Dendritic cell treated with granulocyte-macrophage colony-stimulating factor and Interleukin-4, amounts not matched to agents 40 ng/mL and 50 ng/mL, for 4 days (primary cell): Measurements from ENCODE around the gene POLR1G.
A peak's percentile ranks its signal among the peaks of the same experiment; 100 is the strongest.
"Not testable (repeated sequence)": the region's sequence is repeated elsewhere in the genome, so short reads cannot be mapped to it uniquely, and the experiment has no call there.

ENCODE experiments used
- H3K27ac Mint-ChIP-seq: one replicate; pipeline ENCODE4 v1.8.0; 2022; ENCODE audit warnings: mild to moderate bottlenecking, mixed read lengths
- H3K27me3 Mint-ChIP-seq: one replicate; pipeline ENCODE4 v1.8.0; 2022; ENCODE audit warnings: mild to moderate bottlenecking, mixed read lengths
- H3K36me3 Mint-ChIP-seq: one replicate; pipeline ENCODE4 v1.8.0; 2022; ENCODE audit warnings: low read depth, mixed read lengths
- H3K4me1 Mint-ChIP-seq: one replicate; pipeline ENCODE4 v1.8.0; 2022; ENCODE audit warnings: low read depth, mixed read lengths
- H3K4me3 Mint-ChIP-seq: one replicate; pipeline ENCODE4 v1.8.0; 2022; ENCODE audit warnings: mild to moderate bottlenecking, moderate library complexity, mixed read lengths
- H3K9me3 Mint-ChIP-seq: one replicate; pipeline ENCODE4 v1.8.0; 2022; ENCODE audit warnings: mixed read lengths
- intact Hi-C: fragments of 100-400 bp; cut with micrococcal nuclease; formaldehyde crosslinking; loops from one replicate; pipeline ENCODE4 v1.15.0; 2022

The POLR1G gene

DNA sequence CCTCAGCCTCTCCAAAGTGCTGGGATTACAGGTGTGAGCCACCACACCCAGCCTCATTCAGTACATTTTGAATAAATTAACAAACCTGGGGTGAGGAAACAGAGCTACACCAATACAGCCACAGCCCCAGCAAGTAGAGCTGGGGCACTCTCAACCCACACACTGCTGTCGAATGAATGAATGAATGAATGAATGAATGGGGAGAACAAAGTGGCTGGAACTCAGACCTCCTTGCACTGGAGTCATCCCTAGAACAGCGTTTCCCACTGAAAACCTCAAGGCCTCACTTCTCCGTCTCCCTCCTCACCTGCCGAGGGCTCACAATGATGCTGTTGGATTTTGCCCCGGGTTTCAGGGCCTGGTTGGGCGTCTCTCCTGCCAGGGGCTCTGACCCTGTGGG is 14.4 kb downstream of the POLR1G start:
- intact Hi-C loops, result no loop called here
- peak overlapping the region; percentile 76 for H3K27ac Mint-ChIP-seq
- peaks cover 68% of the 10 kb centered on the region for H3K36me3 Mint-ChIP-seq
- H3K9me3 Mint-ChIP-seq, result no peaks in the 10 kb centered on the region
- H3K4me3 Mint-ChIP-seq, result no peak overlapping the region
- no peaks in the 10 kb centered on the region for H3K27me3 Mint-ChIP-seq
- H3K4me1 Mint-ChIP-seq, result peaks cover 76% of the 10 kb centered on the region

DNA sequence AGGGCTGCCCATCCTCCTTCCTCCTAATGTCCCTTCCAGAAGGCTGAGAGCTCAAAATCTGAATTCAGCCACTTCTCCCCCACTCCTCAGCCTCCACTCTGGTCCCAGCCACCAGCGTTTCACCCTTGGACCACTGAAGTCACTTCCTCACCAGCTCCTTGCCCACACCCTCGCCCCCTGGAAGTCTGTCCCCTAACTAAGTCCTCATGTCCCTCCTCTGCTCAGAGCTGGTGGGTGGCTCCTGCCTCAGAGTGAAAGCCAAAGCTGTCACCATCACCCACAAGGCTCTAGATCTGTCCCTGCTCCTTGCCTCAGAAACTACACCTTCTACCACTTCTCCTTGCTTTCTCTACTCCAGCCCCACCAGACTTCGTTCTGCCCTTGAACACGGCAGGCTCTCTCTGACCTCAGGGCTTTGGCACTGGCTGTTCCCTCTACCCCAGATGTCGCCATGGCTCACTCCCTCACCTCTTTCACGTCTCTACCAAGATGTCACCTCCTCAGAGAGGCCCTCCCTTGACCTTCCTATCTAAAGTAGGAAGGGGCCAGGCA is 15.6 kb downstream of the POLR1G start:
- intact Hi-C loops, result no loop called here
- Mint-ChIP-seq H3K4me3 (no peak overlapping the region), H3K27ac (peak overlapping the region; percentile 58), H3K4me1 (peaks cover 74% of the 10 kb centered on the region), H3K9me3 (no peaks in the 10 kb centered on the region), H3K27me3 (no peaks in the 10 kb centered on the region), H3K36me3 (peaks cover 57% of the 10 kb centered on the region)

- peak overlapping the region; percentile 97 for H3K4me3 Mint-ChIP-seq
- peaks cover 46% of the 10 kb centered on the region for H3K36me3 Mint-ChIP-seq
- peaks cover 4% of the 10 kb centered on the region for H3K27me3 Mint-ChIP-seq
- intact Hi-C loops, result loop anchor here (1.0 kb wide), 1 partner anchor 17 kb away; the partner anchor contains the start of gene POLR1G
- H3K27ac Mint-ChIP-seq, result peak overlapping the region; percentile 94
- H3K9me3 Mint-ChIP-seq, result no peaks in the 10 kb centered on the region
- peaks cover 73% of the 10 kb centered on the region for H3K4me1 Mint-ChIP-seq
Measured at GRCh38 chr19:45423033-45423588, 16.7 kb downstream of the POLR1G start.

DNA sequence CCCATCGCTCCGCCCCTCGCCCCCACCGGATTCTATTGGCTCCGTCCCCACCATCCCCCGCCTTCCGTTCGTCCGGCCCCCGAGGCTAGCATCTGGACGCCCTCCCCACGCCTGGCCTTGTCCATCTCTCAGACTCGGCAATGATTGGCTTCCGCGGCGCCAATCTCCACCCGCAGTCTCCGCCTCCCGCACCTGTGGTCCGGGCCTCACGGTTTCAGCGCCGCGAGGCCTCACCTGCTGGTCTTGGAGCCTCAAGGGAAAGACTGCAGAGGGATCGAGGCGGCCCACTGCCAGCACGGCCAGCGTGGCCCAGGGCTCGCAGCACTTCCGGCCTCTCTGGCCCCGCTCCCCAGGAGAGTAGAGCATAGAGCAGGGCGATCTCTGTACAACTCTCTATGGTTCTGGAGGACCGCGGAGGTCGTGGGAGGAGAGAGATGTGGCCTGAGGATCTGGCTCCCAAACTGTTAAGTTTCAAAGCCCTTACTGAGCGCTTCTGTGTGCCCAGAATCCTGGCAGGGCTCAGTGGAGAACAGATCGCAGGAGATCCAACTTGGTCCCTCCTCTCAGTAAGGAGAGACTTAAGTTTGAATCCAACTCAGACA is 17.2 kb downstream of the POLR1G start, which contains the start of gene ERCC1:
Gene ERCC1, minus strand, starts transcription at position 329 of the 602 bp plus-strand sequence. CDS start 543 bp downstream, outside the sequence.
- peaks cover 73% of the 10 kb centered on the region for H3K4me1 Mint-ChIP-seq
- intact Hi-C loops, result loop anchor here (1.0 kb wide), 1 partner anchor 17 kb away; the partner anchor contains the start of gene POLR1G
- peaks cover 9% of the 10 kb centered on the region for H3K27me3 Mint-ChIP-seq
- peak within 1 kb of the TSS; percentile 97 for H3K4me3 Mint-ChIP-seq
- H3K9me3 Mint-ChIP-seq, result no peaks in the 10 kb centered on the region
- peak within 1 kb of the TSS; percentile 94 for H3K27ac Mint-ChIP-seq
- peaks cover 40% of the 10 kb centered on the region for H3K36me3 Mint-ChIP-seq

DNA sequence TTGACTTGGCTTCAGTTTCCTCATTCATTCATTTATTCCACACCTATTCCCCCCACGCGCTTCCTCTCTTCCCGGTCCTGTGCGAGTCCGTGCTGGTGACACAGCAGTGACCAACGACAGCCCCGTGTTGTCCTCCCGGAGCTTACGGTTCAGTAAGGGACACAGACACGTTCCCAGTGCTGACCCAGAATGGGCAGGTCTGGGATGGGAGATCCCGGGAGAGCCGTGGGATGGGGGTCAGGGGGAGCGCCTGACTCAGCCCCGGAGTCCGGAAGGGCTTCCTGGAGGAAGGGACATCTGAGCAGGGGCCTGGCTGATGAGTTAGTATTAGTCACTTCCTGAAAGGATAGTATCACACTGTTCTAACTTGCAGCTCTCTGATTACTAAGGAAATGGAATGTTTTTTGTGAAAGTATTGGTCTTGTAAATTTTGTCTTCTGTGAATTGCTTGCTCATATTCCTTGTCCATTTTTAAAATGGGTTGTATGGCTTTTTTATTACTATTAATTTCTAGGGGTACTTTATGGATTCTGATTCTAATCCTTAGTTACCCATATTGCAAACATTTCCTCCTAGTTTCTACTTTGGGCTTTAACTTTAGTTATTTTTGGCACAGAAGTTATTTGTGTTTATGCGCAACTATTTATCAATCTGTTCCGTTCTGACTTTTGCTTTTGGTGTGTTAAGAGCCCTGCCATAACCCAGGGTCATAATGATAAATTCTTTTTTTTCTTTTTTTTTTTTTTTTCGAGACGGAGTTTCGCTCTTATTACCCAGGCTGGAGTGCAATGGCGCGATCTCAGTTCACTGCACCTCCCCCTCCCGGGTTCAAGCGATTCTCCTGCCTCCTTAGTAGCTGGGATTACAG is 18.0 kb downstream of the POLR1G start:
- intact Hi-C loops, result no loop called here
- H3K36me3 Mint-ChIP-seq, result peaks cover 38% of the 10 kb centered on the region
- H3K4me3 Mint-ChIP-seq, result peak overlapping the region; percentile 97
- H3K4me1 Mint-ChIP-seq, result peaks cover 66% of the 10 kb centered on the region
- H3K9me3 Mint-ChIP-seq, result no peaks in the 10 kb centered on the region
- H3K27me3 Mint-ChIP-seq, result peaks cover 13% of the 10 kb centered on the region
- H3K27ac Mint-ChIP-seq, result peak overlapping the region; percentile 94

- H3K27ac Mint-ChIP-seq, result peak overlapping the region; percentile 8
- intact Hi-C loops, result no loop called here
- peaks cover 13% of the 10 kb centered on the region for H3K27me3 Mint-ChIP-seq
Measured at GRCh38 chr19:45428384-45429231, 22.2 kb downstream of the POLR1G start.

GRCh38 chr19:45429896-45430295 is 23.5 kb downstream of the POLR1G start:
- H3K27ac Mint-ChIP-seq, intact Hi-C loops, H3K36me3 Mint-ChIP-seq: not testable (repeated sequence)

More at GRCh38 chr19:45428384-45429231, 22.2 kb downstream of the POLR1G start:
- peaks cover 36% of the 10 kb centered on the region for H3K4me1 Mint-ChIP-seq
- peak overlapping the region; percentile 70 for H3K4me3 Mint-ChIP-seq
- peaks cover 3% of the 10 kb centered on the region for H3K36me3 Mint-ChIP-seq
- H3K9me3 Mint-ChIP-seq, result no peaks in the 10 kb centered on the region

GRCh38 chr19:45431008-45431407 is 24.6 kb downstream of the POLR1G start:
- H3K4me3 Mint-ChIP-seq, H3K9me3 Mint-ChIP-seq, intact Hi-C loops, H3K27ac Mint-ChIP-seq, H3K36me3 Mint-ChIP-seq: not testable (repeated sequence)
- Mint-ChIP-seq H3K4me1 (peaks cover 22% of the 10 kb centered on the region), H3K27me3 (peaks cover 18% of the 10 kb centered on the region)

More at GRCh38 chr19:45429896-45430295, 23.5 kb downstream of the POLR1G start:
- H3K4me3 Mint-ChIP-seq, H3K9me3 Mint-ChIP-seq: not testable (repeated sequence)
- peaks cover 17% of the 10 kb centered on the region for H3K27me3 Mint-ChIP-seq
- peaks cover 27% of the 10 kb centered on the region for H3K4me1 Mint-ChIP-seq

- H3K4me3 Mint-ChIP-seq, intact Hi-C loops, H3K27ac Mint-ChIP-seq, H3K9me3 Mint-ChIP-seq, H3K36me3 Mint-ChIP-seq: not testable (repeated sequence)
- peaks cover 18% of the 10 kb centered on the region for H3K27me3 Mint-ChIP-seq
- peaks cover 21% of the 10 kb centered on the region for H3K4me1 Mint-ChIP-seq
Measured at GRCh38 chr19:45432543-45432942, 26.1 kb downstream of the POLR1G start.

GRCh38 chr19:45437328-45437727 is 30.9 kb downstream of the POLR1G start:
- Mint-ChIP-seq H3K27me3 (peaks cover 8% of the 10 kb centered on the region), H3K4me1 (peaks cover 20% of the 10 kb centered on the region), H3K27ac (no peak overlapping the region), H3K9me3 (no peaks in the 10 kb centered on the region), H3K36me3 (no peaks in the 10 kb centered on the region), H3K4me3 (no peak overlapping the region)
- intact Hi-C loops, result no loop called here

DNA sequence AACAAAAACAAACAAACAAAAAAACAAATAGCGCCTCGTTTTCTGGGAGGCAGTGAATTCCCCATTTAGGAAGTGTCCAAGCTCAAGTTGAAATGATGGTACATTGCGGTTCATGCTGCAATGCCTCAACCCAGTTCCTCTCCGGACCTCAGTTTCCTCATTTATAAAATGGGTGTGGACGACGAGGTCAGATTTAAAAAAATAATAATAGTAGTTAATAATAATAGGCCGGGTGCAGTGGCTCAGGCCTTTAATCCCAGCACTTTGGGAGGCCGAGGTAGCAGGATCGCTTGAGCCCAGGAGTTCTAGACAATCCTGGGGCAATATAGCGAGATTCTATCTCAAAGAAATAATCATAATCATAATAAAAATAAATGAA is 32.7 kb downstream of the POLR1G start:
- Mint-ChIP-seq H3K4me1 (peaks cover 38% of the 10 kb centered on the region), H3K9me3 (no peaks in the 10 kb centered on the region), H3K36me3 (no peaks in the 10 kb centered on the region), H3K4me3 (peak overlapping the region; percentile 71), H3K27me3 (peaks cover 5% of the 10 kb centered on the region), H3K27ac (peak overlapping the region; percentile 76)
- intact Hi-C loops, result loop anchor here (1.0 kb wide), 1 partner anchor 40 kb away; no protein-coding TSS in a partner anchor

DNA sequence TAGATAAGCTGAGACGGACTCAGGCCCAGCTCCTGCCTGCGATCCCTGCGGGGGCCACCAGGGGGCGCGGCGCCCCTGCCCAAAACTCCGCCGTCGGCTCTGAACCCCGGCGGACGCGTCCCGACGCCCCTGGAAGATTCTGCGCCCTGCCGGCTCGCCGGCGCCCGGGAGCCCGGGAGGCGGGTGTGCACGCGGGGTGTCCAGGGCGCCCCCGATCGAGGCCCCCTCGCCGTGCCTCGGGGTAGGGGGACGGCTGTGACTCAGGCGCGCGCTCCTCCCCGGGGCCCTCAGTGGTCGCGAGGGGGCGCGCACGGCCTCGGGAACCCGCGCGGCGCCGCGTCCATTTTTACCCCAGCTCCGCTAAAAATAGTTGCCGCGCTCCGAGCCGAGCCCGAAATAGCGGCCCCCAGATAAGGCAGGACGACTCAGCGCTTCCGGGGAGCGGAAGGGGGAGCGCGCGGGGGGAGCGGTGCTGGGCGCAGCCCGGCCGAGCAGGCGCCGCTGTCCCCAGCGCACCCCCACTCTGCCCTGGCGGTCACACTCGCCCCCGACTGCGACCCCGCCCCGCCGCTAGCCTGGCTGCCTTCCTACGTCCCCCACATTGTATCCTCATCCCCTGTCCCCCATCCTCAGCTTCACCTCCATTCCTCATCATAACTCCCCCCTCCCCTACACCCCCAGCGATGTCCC is 33.3 kb downstream of the POLR1G start:
- Mint-ChIP-seq H3K4me3 (peak overlapping the region; percentile 71), H3K27ac (peak overlapping the region; percentile 76), H3K9me3 (no peaks in the 10 kb centered on the region), H3K27me3 (peaks cover 4% of the 10 kb centered on the region), H3K36me3 (no peaks in the 10 kb centered on the region), H3K4me1 (peaks cover 43% of the 10 kb centered on the region)
- intact Hi-C loops, result loop anchor here (1.0 kb wide), 1 partner anchor 40 kb away; no protein-coding TSS in a partner anchor
